COLO668 (cell line): ENCODE data around the gene CD9.
"Not testable (repeated sequence)": the region's sequence is repeated elsewhere in the genome, so short reads cannot be mapped to it uniquely, and the experiment has no call there.

Source experiments
- DNase-seq: peaks from one replicate; lab custom pipeline; 2025; ENCODE audit not compliant: unreplicated experiment; lab: John Stamatoyannopoulos, UW

Gene CD9

GRCh38 chr12:6198556-6198955 lies 1.6 kb upstream of the CD9 start:
- DNase-seq, result no peak

GRCh38 chr12:6198985-6199530 lies 1.1 kb upstream of the CD9 start:
- DNase-seq, result no peak

- DNase-seq, result no peak
Observed at GRCh38 chr12:6199531-6200255, 507 bp upstream of the CD9 start.

DNA sequence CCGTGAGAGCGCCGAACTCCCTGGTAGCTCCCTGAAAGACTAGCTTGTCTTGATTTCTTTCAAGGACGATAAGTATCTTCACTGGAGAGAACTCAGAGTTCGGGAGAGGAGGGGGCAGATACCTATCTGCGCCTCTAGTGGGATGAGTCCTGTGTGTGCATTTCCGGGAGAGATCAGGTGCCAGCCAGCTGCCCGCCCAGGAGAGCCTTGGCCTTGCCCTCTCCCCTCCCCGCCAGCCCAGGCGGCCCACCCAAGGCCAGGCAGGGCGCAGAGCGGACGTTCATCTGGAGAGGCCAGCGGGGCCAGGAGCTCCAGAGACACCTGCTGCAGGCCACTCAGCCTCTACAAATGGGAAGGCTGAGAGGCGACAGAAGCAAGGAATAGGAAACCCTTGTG lies 1.0 kb downstream of the CD9 start:
- peak; percentile 71 for DNase-seq

DNA sequence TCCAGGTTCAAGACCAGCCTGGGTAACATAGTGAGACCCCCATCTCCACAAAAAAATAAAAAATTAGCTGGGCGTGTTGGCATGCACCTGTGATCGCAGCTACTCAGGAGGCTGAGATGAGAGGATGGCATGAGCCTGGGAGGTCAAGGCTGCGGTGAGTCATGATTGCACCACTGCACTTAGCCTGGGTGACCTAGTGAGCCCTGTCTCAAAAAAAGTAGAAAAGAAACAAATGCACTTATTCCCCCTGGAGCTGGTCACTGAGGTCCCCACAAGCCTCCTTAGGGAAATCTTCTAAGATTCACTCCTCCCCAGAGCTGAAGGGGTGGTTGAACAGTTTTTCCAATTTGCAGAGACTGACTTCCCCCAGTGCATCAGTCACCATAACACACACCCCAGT lies 1.6 kb downstream of the CD9 start:
- DNase-seq, result no peak

DNA sequence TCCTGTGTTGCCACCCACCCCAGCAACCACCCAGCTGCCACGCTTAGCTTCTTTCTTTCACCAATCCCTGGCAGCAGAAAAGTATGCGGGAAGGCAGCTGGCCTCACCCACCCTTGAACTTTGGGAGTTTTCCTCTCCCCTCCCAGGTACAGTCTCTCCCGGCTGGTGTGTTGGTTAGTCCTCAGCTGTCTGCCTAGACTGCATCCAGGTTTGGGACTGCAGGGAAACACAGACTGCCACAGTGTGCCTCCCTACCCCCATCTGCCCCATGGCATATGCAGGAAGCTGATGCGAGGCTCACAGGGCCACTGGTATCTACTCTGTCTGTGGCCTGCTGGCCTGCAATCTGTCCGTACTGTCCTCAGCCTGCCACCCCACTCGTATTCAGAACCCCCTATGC lies 2.1 kb downstream of the CD9 start:
- no peak for DNase-seq

GRCh38 chr12:6202846-6203245 lies 2.6 kb downstream of the CD9 start:
- DNase-seq, result no peak

- DNase-seq, result no peak
Observed at GRCh38 chr12:6203601-6204000, 3.4 kb downstream of the CD9 start.

GRCh38 chr12:6204533-6205143 lies 4.4 kb downstream of the CD9 start:
- DNase-seq, result no peak

DNA sequence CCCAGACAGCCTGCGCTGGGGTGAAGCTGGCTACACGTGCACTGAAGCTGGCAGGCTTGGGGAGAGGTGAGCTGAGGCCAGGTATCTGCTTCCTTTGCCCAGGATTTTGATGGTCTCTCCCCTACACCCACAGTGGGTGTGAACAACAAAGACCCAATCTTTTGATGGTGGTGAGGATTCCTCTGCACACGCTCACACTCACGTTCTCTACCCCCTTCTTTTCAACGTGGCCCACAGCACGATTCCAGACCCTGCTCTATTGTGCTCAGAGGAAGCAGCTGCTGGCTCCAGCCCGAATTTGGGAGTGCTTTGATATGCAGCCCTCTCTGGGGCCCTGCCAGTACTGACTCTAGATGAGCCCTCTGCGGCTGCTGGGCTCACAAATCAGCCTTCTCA lies 4.9 kb downstream of the CD9 start:
- DNase-seq, result peak; percentile 3

DNA sequence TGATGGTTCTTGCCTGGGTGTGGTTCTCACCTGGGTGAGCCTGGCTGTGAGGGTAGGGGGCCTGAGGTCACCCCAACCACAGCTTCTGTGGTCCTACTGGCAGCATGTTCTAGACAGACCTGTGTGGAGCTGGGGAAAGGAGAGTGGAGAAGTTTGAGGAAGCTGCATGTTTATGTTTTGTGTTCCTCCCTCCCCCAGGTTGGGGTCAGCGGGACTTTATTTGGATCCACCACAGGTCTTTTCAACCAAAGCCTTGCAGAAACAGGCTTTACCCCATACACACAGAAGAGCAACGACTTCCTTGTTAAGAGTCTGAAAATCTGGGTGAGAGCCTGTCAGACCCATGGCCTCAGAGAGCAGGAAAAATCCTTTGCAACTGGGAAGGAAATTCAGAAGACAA lies 5.6 kb downstream of the CD9 start:
- DNase-seq, result no peak

GRCh38 chr12:6206327-6206726 lies 6.1 kb downstream of the CD9 start:
- DNase-seq, result no peak

DNA sequence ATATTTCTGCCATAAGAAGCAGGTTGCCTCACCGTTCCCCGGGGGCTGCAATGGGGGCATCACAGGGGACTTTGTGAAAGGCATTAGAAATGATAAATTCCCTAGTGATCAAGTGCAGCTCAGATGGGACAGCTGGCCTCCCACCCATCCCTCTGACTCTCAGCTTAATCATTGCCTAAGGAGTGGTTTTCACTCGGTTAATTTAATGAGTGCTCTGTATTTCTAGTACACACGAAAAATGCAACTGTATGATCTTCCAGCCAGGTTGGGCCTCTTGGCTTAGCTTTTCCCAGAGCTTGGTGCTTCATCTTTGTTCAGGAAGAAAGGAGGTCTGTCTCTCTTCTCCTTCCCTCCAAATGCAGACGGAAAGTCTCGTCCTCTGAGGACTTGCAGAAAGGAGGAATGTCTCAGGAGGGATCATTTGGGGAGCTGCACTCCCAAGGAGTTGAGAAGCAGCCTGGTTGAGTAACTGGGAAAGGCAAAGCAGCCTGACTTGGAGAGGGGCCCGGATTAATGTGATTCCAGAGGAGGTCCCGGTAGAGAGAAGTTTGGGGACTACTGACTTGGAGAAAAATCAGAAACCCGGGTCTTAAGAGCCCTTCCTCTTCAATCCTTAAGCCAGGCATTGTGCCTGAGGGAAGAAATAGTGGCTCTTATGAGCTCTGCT lies 7.2 kb downstream of the CD9 start:
- DNase-seq, result no peak

- no peak for DNase-seq
Observed at GRCh38 chr12:6208130-6208529, 7.9 kb downstream of the CD9 start.

- DNase-seq, result not testable (repeated sequence)
Observed at GRCh38 chr12:6209428-6209827, 9.2 kb downstream of the CD9 start.

GRCh38 chr12:6211421-6211869 lies 11.2 kb downstream of the CD9 start:
- no peak for DNase-seq

GRCh38 chr12:6212086-6212485 lies 11.9 kb downstream of the CD9 start:
- DNase-seq, result no peak

DNA sequence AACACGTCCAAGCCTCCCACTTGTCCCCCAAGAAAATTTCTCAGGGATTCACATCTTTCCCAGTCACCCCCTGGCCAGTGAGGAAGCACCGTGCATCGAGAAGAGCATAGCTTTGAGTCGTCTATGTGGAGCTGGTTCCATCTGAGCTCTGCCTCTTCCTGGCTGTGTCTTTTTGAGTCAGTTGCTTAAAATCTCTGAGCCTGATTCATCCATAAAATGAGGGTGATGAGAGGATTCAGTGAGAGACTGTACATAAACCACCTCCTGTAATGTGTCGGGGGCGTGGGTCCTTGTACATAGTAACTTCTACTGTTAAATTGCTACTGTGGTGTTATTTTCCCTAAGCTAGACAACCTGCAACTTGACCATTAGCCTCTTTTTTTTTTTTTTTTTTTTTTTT lies 13.8 kb downstream of the CD9 start:
- no peak for DNase-seq

DNA sequence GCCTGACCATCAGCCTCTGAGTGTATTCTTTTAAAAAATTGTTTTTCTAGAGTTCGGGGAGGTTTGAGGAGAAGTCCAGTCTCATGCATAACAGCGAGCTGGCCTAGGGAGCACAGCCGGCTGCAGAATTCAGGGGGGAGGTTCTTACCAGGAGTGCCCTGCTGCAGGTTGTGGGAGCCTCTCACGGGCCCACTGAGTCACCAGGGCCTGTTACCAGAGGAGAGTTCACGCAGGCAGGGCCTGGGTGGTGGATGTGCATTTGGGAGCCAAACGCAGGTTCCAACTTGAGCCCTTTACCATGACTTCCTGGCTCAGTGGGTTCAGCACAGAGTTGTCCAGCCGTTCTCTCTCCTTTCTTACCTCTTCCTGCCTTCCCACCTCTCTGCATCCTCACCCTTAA lies 14.4 kb downstream of the CD9 start:
- no peak for DNase-seq

- no peak for DNase-seq
Observed at GRCh38 chr12:6215120-6215807, 15.1 kb downstream of the CD9 start.

DNA sequence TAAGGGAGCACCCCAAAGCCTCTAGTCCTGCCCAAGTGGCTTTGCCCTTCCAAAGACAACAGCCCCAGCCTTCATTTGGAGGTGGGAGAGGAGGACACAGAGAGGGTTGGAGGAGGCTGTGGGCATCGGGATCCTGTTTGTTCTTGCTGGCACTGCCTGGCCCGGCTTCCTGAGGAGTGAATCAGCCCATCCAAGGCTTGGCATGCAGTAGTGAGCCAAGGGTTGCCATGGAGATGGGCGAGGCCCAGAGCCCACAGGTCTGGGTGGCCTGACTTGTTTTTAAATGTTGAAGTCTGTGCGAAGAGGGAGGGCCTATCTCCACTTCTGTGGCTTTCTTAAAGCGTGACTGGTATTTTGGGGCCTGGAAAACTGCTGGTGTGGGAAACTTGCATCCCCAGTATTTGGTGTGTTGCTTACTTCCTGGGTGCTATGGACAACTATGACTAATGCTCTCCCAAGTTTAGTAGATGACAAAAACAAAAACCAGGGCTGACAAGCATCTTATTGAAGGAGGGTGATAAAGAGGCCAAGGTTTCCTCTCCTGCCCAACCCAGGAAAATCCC lies 15.8 kb downstream of the CD9 start:
- DNase-seq, result peak; percentile 38
